Gastrocnemius medialis (tissue), 4 donors: Measurements from ENCODE around the gene CEACAM5. TPM values are rescaled to one million over a fixed set of nuclear protein-coding genes. Genes with fewer than 3 reads are reported as not detected.

Experiments used
- ATAC-seq, 2 donors: fragments of 150-250 bp; one replicate each; pipeline ENCODE4 v1.9.1; 2016
- DNase-seq, 2 donors: peaks; one replicate each; pipeline ENCODE4 v3.0.0-alpha.2; 2019
- H3K27ac ChIP-seq, 4 donors: fragments of 200-600 bp; sonication (generic); 1 replicate in 1 of 4; 2 replicates in 3 of 4; pipeline ENCODE4 v1.5.1; 2016 to 2018; ENCODE audit warnings: mild to moderate bottlenecking in 2 of 4, moderate library complexity in 1 of 4
- H3K27me3 ChIP-seq, 3 donors: fragments of 200-600 bp; sonication (generic) in 2 of 3; 1 replicate in 1 of 3; 2 replicates in 2 of 3; pipeline versions ENCODE4 v1.5.1 to v1.6.0; 2016 to 2019; ENCODE audit warnings: mild to moderate bottlenecking in 1 of 3, moderate library complexity in 1 of 3
- H3K36me3 ChIP-seq, 2 donors: fragments of 200-600 bp; sonication (generic) in 1 of 2; one replicate each; pipeline ENCODE4 v1.5.1; 2017 to 2018
- H3K4me1 ChIP-seq, 2 donors: fragments of 200-600 bp; sonication (generic) in 1 of 2; one replicate each; pipeline ENCODE4 v1.5.1; 2016 to 2017; ENCODE audit warnings: mild to moderate bottlenecking in 2 of 2
- H3K4me3 ChIP-seq, 4 donors: fragments of 200-600 bp; sonication (generic) in 3 of 4; 1 replicate in 1 of 4; 2 replicates in 3 of 4; pipeline ENCODE4 v1.5.1; 2016 to 2019; ENCODE audit warnings: mild to moderate bottlenecking in 2 of 4
- H3K9me3 ChIP-seq, 3 donors: fragments of 200-600 bp; sonication (generic) in 2 of 3; 1 replicate in 1 of 3; 2 replicates in 2 of 3; pipeline ENCODE4 v1.5.1; 2016 to 2019
- POLR2A ChIP-seq, 2 donors: fragments of 450-650 bp; IDR thresholded peaks; one replicate each; pipeline ENCODE4 v1.6.1; 2017; ENCODE audit warnings: antibody characterized with exemption in 2 of 2, mild to moderate bottlenecking in 2 of 2, moderate library complexity in 2 of 2
- in situ Hi-C, 4 donors: fragments of 200-750 bp; cut with MboI; loops; one replicate each; pipeline versions ENCODE4 v1.15.0 to v1.8.0; 2017; ENCODE audit warnings: low sequenced_read_pairs in 4 of 4
- intact Hi-C: fragments of 100-400 bp; cut with DNase I; formaldehyde crosslinking; loops from one replicate; pipeline ENCODE4 v1.15.1; 2023; ENCODE audit warnings: low total_unique reads
- total RNA-seq, 4 donors: library from RNA; depleted of rRNA; stranded (reverse); fragments of >200 nt; gene quantifications; one replicate each; pipeline versions ENCODE4 v1.1.0 to v1.2.3, GENCODE V29; 2016
- TF ChIP-seq, protein P1 (sequence below), 5 experiments: fragments of 450-650 bp in 3 of 5; fragments of 200-600 bp in 2 of 5; sonication (generic) in 2 of 5; IDR thresholded peaks in 4 of 5; conservative IDR thresholded peaks in 1 of 5; 1 replicate in 4 of 5; 2 replicates in 1 of 5; pipeline ENCODE4 v1.5.1; 2016 to 2019; ENCODE audit warnings: antibody characterized with exemption in 5 of 5, mild to moderate bottlenecking in 3 of 5, moderate library complexity in 3 of 5

Gene CEACAM5
- 1 to 10 TPM in 1 of 4 donors, not detected in 3; 5.0 TPM for total RNA-seq

DNA sequence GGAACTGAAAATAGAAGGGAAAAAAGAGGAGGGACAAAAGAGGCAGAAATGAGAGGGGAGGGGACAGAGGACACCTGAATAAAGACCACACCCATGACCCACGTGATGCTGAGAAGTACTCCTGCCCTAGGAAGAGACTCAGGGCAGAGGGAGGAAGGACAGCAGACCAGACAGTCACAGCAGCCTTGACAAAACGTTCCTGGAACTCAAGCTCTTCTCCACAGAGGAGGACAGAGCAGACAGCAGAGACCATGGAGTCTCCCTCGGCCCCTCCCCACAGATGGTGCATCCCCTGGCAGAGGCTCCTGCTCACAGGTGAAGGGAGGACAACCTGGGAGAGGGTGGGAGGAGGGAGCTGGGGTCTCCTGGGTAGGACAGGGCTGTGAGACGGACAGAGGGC lies at the start of gene CEACAM5:
Gene CEACAM5, plus strand, starts transcription at position 146 of the 400 bp plus-strand sequence. Its CDS starts 106 bp downstream, at position 252.
- ATAC-seq = no peak

DNA sequence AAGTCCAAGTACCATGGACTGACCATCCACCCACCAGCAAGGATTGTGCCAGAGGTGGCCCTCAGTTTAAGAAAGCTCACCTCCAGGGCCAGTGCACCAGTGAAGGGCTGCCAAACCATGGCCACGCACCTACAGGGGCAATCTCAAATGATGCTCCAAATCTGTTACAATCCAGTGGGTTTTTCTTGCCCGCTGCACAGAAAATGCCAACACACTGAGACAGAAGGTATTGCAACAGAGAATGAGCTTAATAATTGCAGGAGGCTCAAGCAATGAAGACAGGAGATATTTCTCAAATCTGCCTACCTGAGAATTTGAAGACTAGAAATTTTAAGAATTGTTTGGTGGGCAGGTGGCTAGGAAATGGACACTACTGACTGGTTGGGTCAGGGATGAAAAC lies 42.4 kb upstream of the CEACAM5 start:
- H3K27me3 ChIP-seq = no peaks in the 10 kb centered on the region
- H3K27ac ChIP-seq = no peak overlapping the region
- intact Hi-C loops (no loop called here), in situ Hi-C loops (no loop called here)
- no peak for TF ChIP-seq POLR2A (IDR thresholded peaks at IDR 0.05)
- TF ChIP-seq, protein P1, sequence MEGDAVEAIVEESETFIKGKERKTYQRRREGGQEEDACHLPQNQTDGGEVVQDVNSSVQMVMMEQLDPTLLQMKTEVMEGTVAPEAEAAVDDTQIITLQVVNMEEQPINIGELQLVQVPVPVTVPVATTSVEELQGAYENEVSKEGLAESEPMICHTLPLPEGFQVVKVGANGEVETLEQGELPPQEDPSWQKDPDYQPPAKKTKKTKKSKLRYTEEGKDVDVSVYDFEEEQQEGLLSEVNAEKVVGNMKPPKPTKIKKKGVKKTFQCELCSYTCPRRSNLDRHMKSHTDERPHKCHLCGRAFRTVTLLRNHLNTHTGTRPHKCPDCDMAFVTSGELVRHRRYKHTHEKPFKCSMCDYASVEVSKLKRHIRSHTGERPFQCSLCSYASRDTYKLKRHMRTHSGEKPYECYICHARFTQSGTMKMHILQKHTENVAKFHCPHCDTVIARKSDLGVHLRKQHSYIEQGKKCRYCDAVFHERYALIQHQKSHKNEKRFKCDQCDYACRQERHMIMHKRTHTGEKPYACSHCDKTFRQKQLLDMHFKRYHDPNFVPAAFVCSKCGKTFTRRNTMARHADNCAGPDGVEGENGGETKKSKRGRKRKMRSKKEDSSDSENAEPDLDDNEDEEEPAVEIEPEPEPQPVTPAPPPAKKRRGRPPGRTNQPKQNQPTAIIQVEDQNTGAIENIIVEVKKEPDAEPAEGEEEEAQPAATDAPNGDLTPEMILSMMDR (IDR thresholded peaks at IDR 0.05 in 4 of 5, conservative IDR thresholded peaks at IDR 0.05 in 1 of 5) = no peak
- DNase-seq (no peak), ATAC-seq (no peak)
- H3K36me3 ChIP-seq = no peaks in the 10 kb centered on the region
- H3K4me3 ChIP-seq = no peak overlapping the region
- peaks cover 0 to 9% (median 0%) of the 10 kb centered on the region in 3 donors for H3K9me3 ChIP-seq
- H3K4me1 ChIP-seq = no peaks in the 10 kb centered on the region

More for the DNA sequence above, at the start of gene CEACAM5:
- no peak for TF ChIP-seq POLR2A (IDR thresholded peaks at IDR 0.05)
- TF ChIP-seq, protein P1 (IDR thresholded peaks at IDR 0.05 in 4 of 5, conservative IDR thresholded peaks at IDR 0.05 in 1 of 5) = no peak
- in situ Hi-C loops = no loop called here
- DNase-seq = no peak
- Histone ChIP-seq H3K27me3 (peaks cover 0 to 6% (median 0%) of the 10 kb centered on the region in 3 donors), H3K9me3 (no peaks in the 10 kb centered on the region), H3K36me3 (no peaks in the 10 kb centered on the region), H3K4me3 (no peak within 1 kb of the TSS), H3K4me1 (no peaks in the 10 kb centered on the region), H3K27ac (no peak within 1 kb of the TSS)
- intact Hi-C loops = no loop called here

DNA sequence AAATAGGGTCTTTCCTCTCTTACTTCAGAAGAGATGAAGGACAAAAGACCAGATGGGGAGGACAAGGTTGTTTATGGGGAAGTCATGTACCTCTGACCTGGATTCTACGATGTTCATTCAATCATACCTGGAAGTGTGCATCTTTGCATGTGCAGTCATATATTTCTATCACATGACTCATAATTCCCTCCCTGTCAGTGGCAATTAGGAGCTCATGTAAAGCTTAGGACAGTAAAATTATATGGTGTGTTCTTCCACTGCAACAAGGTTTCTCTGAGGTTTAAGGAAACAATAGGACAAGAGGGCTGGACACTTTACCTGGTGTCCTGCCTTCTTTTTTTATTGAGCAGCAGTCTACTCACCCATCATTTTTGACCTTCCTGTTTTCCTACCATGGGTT lies 40.1 kb upstream of the CEACAM5 start:
- H3K36me3 ChIP-seq = no peaks in the 10 kb centered on the region
- H3K27ac ChIP-seq = no peak overlapping the region
- H3K4me1 ChIP-seq = no peaks in the 10 kb centered on the region
- no peaks in the 10 kb centered on the region for H3K27me3 ChIP-seq
- no peak overlapping the region for H3K4me3 ChIP-seq
- in situ Hi-C loops = no loop called here
- DNase-seq (no peak), ATAC-seq (no peak)
- intact Hi-C loops = no loop called here
- TF ChIP-seq, protein P1 (IDR thresholded peaks at IDR 0.05 in 4 of 5, conservative IDR thresholded peaks at IDR 0.05 in 1 of 5) = no peak
- TF ChIP-seq POLR2A (IDR thresholded peaks at IDR 0.05) = no peak
- peaks cover 0 to 9% (median 0%) of the 10 kb centered on the region in 3 donors for H3K9me3 ChIP-seq

DNA sequence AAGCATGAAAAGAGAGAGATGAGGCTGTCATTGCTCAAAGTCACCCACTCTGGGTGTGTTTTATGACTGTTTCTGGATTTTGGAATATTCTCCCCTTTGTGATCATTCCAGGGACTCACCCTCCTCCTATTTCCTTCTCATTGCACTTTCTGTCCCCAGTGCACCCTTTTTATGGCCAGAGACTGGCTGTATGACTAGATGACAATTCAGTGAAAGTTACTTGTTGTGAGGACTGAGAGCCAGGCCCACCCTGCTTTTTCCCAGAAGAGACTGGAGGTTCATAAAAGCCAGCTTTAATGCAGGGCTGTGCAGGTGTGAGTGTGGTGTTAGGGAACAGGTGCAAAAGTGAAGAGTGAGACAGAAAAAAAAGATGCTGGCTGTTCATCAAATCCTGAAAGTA lies 37.7 kb upstream of the CEACAM5 start:
- DNase-seq (no peak), ATAC-seq (no peak)
- H3K9me3 ChIP-seq = peaks cover 0 to 6% (median 0%) of the 10 kb centered on the region in 3 donors
- H3K4me3 ChIP-seq = no peak overlapping the region
- no peaks in the 10 kb centered on the region for H3K4me1 ChIP-seq
- intact Hi-C loops = no loop called here
- in situ Hi-C loops = no loop called here
- H3K27me3 ChIP-seq = peaks cover 0 to 3% (median 0%) of the 10 kb centered on the region in 3 donors
- H3K27ac ChIP-seq = no peak overlapping the region
- H3K36me3 ChIP-seq = no peaks in the 10 kb centered on the region
- no peak for TF ChIP-seq POLR2A (IDR thresholded peaks at IDR 0.05)
- TF ChIP-seq, protein P1 (IDR thresholded peaks at IDR 0.05 in 4 of 5, conservative IDR thresholded peaks at IDR 0.05 in 1 of 5) = no peak

DNA sequence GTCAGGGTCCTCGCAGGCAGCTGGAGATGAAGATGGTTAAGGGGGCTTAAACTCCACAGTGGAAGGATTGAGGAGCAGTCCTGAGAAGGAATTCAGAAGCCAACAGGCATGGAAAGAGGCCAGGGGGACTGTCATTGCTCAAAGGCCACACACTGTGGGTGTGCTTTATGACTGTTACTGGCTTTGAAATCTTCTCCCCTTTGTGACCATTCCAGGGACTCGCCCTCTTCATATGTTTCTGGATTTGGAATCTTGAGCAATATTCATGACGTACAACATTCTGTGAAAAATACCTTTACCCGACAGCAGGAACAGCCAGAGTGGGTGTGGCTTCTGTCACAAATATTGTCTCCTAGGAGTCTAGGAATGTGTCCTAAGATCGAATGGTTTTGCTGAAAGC lies 36.9 kb upstream of the CEACAM5 start:
- ATAC-seq = no peak

More for the DNA sequence above, 36.9 kb upstream of the CEACAM5 start:
- in situ Hi-C loops = no loop called here
- DNase-seq = no peak
- H3K36me3 ChIP-seq = no peaks in the 10 kb centered on the region
- no peak for TF ChIP-seq POLR2A (IDR thresholded peaks at IDR 0.05)
- TF ChIP-seq, protein P1 (IDR thresholded peaks at IDR 0.05 in 4 of 5, conservative IDR thresholded peaks at IDR 0.05 in 1 of 5) = no peak
- intact Hi-C loops = no loop called here
- H3K4me3 ChIP-seq = no peak overlapping the region
- no peak overlapping the region for H3K27ac ChIP-seq
- H3K27me3 ChIP-seq = peaks cover 0 to 5% (median 3%) of the 10 kb centered on the region in 3 donors
- no peaks in the 10 kb centered on the region for H3K9me3 ChIP-seq
- H3K4me1 ChIP-seq = no peaks in the 10 kb centered on the region
